GM18870 (cell line): ENCODE data around the gene MISFA.
"Not testable (repeated sequence)": the region's sequence is repeated elsewhere in the genome, so short reads cannot be mapped to it uniquely, and the experiment has no call there.

ENCODE experiments used
- ATAC-seq: cut with Tn5 transposase; IDR thresholded peaks from one replicate; pipeline ENCODE4 v1.9.1; 2021; ENCODE audit warnings: moderate library complexity; ENCODE audit not compliant: unreplicated experiment

MISFA gene

GRCh38 chr11:18617688-18618341 is 18.2 kb downstream of the MISFA start:
- no peak for ATAC-seq

GRCh38 chr11:18618342-18619025 is 18.9 kb downstream of the MISFA start:
- ATAC-seq: no peak

GRCh38 chr11:18623707-18624106 is 24.1 kb downstream of the MISFA start:
- no peak for ATAC-seq

GRCh38 chr11:18624161-18624560 is 24.6 kb downstream of the MISFA start:
- ATAC-seq: no peak

- ATAC-seq: no peak
Measured at GRCh38 chr11:18632841-18633240, 33.3 kb downstream of the MISFA start.

- ATAC-seq: peak; percentile 63
Measured at GRCh38 chr11:18633256-18634139, 33.9 kb downstream of the MISFA start.

- ATAC-seq: peak; percentile 93
Measured at GRCh38 chr11:18634140-18635032, 34.8 kb downstream of the MISFA start, which contains the start of gene SPTY2D1. Gene SPTY2D1, minus strand, starts transcription at chr11:18634342. Its CDS starts 85 bp downstream, at chr11:18634257.

GRCh38 chr11:18641677-18642076 is 42.1 kb downstream of the MISFA start:
- ATAC-seq: no peak

- not testable (repeated sequence) for ATAC-seq
Measured at GRCh38 chr11:18643034-18643433, 43.4 kb downstream of the MISFA start.

- ATAC-seq: no peak
Measured at GRCh38 chr11:18650353-18650752, 50.8 kb downstream of the MISFA start.

- no peak for ATAC-seq
Measured at GRCh38 chr11:18650859-18651557, 51.4 kb downstream of the MISFA start.
